ENCODE measurements around the gene SIRT5. TPM values are rescaled to one million over a fixed set of nuclear protein-coding genes. Genes with fewer than 3 reads are reported as not detected.
A peak's percentile ranks its signal among the peaks of the same experiment; 100 is the strongest.

The SIRT5 gene
- total RNA-seq, 1 experiment from 2014 or later, result 15.9 TPM

DNA sequence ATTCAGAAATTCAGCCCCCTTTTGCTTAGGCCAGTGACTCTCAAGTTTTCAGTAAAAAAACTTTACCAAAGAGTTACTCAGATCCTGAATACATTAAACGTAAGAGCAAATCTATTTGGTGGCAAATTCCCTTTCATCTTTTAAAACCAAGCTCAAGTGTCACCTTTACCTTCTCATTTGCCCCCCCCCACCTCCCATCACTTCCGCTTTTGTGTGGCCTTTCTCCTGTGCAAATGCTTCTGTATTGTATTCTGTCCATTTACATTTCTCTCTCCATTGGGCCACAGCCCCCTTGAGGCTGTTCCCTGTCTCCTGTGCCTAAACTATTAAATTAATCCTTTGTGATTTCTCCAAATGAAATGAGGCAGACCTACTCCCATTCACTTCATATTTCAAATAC, 42.7 kb downstream of the SIRT5 start:
- H3K4me1 ChIP-seq (replicated peaks; ENCODE audit: insufficient read depth), result peaks cover 23% of the 10 kb centered on the region
- peaks cover 48% of the 10 kb centered on the region for H3F3A ChIP-seq (ENCODE audit: insufficient read depth, low read depth)
- no peak for TF ChIP-seq EZH2 (IDR thresholded peaks at IDR 0.05; ENCODE audit: low read depth)
- TF ChIP-seq, protein P1, sequence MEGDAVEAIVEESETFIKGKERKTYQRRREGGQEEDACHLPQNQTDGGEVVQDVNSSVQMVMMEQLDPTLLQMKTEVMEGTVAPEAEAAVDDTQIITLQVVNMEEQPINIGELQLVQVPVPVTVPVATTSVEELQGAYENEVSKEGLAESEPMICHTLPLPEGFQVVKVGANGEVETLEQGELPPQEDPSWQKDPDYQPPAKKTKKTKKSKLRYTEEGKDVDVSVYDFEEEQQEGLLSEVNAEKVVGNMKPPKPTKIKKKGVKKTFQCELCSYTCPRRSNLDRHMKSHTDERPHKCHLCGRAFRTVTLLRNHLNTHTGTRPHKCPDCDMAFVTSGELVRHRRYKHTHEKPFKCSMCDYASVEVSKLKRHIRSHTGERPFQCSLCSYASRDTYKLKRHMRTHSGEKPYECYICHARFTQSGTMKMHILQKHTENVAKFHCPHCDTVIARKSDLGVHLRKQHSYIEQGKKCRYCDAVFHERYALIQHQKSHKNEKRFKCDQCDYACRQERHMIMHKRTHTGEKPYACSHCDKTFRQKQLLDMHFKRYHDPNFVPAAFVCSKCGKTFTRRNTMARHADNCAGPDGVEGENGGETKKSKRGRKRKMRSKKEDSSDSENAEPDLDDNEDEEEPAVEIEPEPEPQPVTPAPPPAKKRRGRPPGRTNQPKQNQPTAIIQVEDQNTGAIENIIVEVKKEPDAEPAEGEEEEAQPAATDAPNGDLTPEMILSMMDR (conservative IDR thresholded peaks at IDR 0.05), result no peak
- H3K9me3 ChIP-seq (ENCODE audit: insufficient read depth, low read depth), result no peaks in the 10 kb centered on the region
- H4K20me1 ChIP-seq (ENCODE audit: insufficient read depth), result peaks cover 28% of the 10 kb centered on the region
- H3K4me2 ChIP-seq, result peak overlapping the region; percentile 95
- H3K36me3 ChIP-seq (ENCODE audit: low read depth), result peaks cover 48% of the 10 kb centered on the region
- CTCF ChIA-PET, result no interaction called here
- DNase-seq, result no peak
- peak overlapping the region; percentile 98; the same call in 1 of the 2 replicates for H3K4me3 ChIP-seq
- H2AFZ ChIP-seq, result no peak overlapping the region
- H3K27me3 ChIP-seq (ENCODE audit: insufficient read depth, low read depth), result no peaks in the 10 kb centered on the region
- POLR2A ChIA-PET (ENCODE audit: unreplicated experiment), result no interaction called here
- intact Hi-C loops (cut with micrococcal nuclease; ENCODE audit: unreplicated experiment), result loop anchor here (2.0 to 5.0 kb wide), 2 partner anchors 94 to 180 kb away; partner anchors contain the start of gene RANBP9
- no peaks in the 10 kb centered on the region for H3K9me2 ChIP-seq (ENCODE audit: insufficient read depth)
- no TSS peak for BruUV-seq (replicated peaks)
- no peak overlapping the region for H3K27ac ChIP-seq
- peaks cover 37% of the 10 kb centered on the region for H3K79me2 ChIP-seq (ENCODE audit: low read depth)

- 0 out of 2 replicates have a peak, but pooled peaks cover 4% of the 10 kb centered on the region for H3K79me2 ChIP-seq (ENCODE audit: low read depth)
- no peaks in the 10 kb centered on the region for H3K27me3 ChIP-seq (ENCODE audit: insufficient read depth, low read depth)
- DNase-seq, result no peak
- peaks cover 21% of the 10 kb centered on the region for H4K20me1 ChIP-seq (ENCODE audit: insufficient read depth)
- H3K36me3 ChIP-seq (ENCODE audit: low read depth), result peaks cover 64% of the 10 kb centered on the region
- no peaks in the 10 kb centered on the region for H3K9me2 ChIP-seq (ENCODE audit: insufficient read depth)
- H3K4me2 ChIP-seq, result no peak overlapping the region
- ChIA-PET CTCF (interaction anchor here (1.0 kb wide), 1 partner anchor 11 kb away, joined by 3 read pairs; no protein-coding TSS in a partner anchor), POLR2A (ENCODE audit: unreplicated experiment) (interaction anchor here (0.6 kb wide), 1 partner anchor 28 kb away, joined by 3 read pairs; no protein-coding TSS in a partner anchor)
- H3K4me3 ChIP-seq, result no peak overlapping the region
- H3K4me1 ChIP-seq (replicated peaks; ENCODE audit: insufficient read depth), result no peaks in the 10 kb centered on the region
- no peak overlapping the region for H2AFZ ChIP-seq
- no TSS peak for BruUV-seq (replicated peaks)
- no peaks in the 10 kb centered on the region for H3K9me3 ChIP-seq (ENCODE audit: insufficient read depth, low read depth)
- H3K27ac ChIP-seq, result no peak overlapping the region
- TF ChIP-seq, protein P1 (conservative IDR thresholded peaks at IDR 0.05), result peak; percentile 64
- no peak for TF ChIP-seq EZH2 (IDR thresholded peaks at IDR 0.05; ENCODE audit: low read depth)
- intact Hi-C loops (cut with micrococcal nuclease; ENCODE audit: unreplicated experiment), result loop anchor here (10.0 kb wide), 1 partner anchor 440 kb away; no protein-coding TSS in a partner anchor
- H3F3A ChIP-seq (ENCODE audit: insufficient read depth, low read depth), result peaks cover 72% of the 10 kb centered on the region
These were observed 50.5 kb downstream of the SIRT5 start for GRCh38 chr6:13624871-13625288.

DNA sequence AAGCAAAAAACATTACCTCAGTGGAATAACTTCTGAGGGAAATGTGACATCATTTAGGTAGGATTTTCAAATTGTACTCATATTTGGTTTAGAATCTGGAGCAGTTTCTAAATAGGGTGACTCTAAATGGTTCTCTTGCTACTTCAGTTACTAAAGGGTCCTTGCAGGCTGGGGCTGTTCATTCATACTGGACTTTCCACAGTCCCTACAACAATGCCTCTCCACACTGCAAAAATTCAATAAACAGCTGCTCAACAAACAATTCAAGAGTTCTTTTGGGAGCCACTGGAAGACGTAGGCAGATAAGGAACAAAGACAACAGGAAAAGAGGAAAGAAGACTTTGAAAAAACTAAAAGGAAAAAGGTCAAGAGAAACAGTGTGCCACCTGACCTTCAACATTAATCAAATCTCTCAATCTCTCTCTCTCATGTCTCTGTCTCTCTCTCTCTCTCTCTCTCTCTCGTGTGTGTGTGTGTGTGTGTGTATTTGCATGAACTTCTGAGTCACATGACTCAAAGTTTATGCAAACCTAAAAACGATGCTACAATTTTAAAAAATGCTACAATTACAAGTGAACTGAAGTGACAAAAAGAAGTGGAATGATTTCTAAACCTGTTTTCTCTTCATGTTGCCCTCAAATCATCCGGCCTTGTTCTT, 55.2 kb downstream of the SIRT5 start:
- 0 out of 2 replicates have a peak, but pooled peaks cover 4% of the 10 kb centered on the region for H3K79me2 ChIP-seq (ENCODE audit: low read depth)
- ChIA-PET CTCF (interaction anchor here (0.6 kb wide), 1 partner anchor 19 kb away, joined by 8 read pairs; no protein-coding TSS in a partner anchor), POLR2A (ENCODE audit: unreplicated experiment) (no interaction called here)
- H3K4me2 ChIP-seq, result no peak overlapping the region
- DNase-seq, result no peak
- H3K4me1 ChIP-seq (replicated peaks; ENCODE audit: insufficient read depth), result no peaks in the 10 kb centered on the region
- H4K20me1 ChIP-seq (ENCODE audit: insufficient read depth), result peaks cover 8% of the 10 kb centered on the region; the same call in 1 of the 2 replicates
- H3K27me3 ChIP-seq (ENCODE audit: insufficient read depth, low read depth), result no peaks in the 10 kb centered on the region
- peaks cover 26% of the 10 kb centered on the region; the same call in 1 of the 2 replicates for H3K36me3 ChIP-seq (ENCODE audit: low read depth)
- no peak overlapping the region for H2AFZ ChIP-seq
- H3F3A ChIP-seq (ENCODE audit: insufficient read depth, low read depth), result peaks cover 47% of the 10 kb centered on the region
- BruUV-seq (replicated peaks), result no TSS peak
- TF ChIP-seq EZH2 (IDR thresholded peaks at IDR 0.05; ENCODE audit: low read depth), result no peak
- TF ChIP-seq, protein P1 (conservative IDR thresholded peaks at IDR 0.05), result no peak
- no peaks in the 10 kb centered on the region for H3K9me3 ChIP-seq (ENCODE audit: insufficient read depth, low read depth)
- H3K4me3 ChIP-seq, result no peak overlapping the region
- intact Hi-C loops (cut with micrococcal nuclease; ENCODE audit: unreplicated experiment), result loop anchor here (10.0 kb wide), 1 partner anchor 435 kb away; no protein-coding TSS in a partner anchor
- H3K9me2 ChIP-seq (ENCODE audit: insufficient read depth), result no peaks in the 10 kb centered on the region
- H3K27ac ChIP-seq, result no peak overlapping the region
